Mononuclear cell (primary cell): ENCODE measurements around the gene GZMM. TPM values are rescaled to one million over a fixed set of nuclear protein-coding genes. Genes with fewer than 3 reads are reported as not detected.

Experiments
- total RNA-seq: library from RNA; depleted of rRNA; stranded (reverse); fragments of >200 nt; gene quantifications from one replicate; pipeline ENCODE4 v1.2.3, GENCODE V29; 2012

GZMM gene
- total RNA-seq, 1 donor: 63.7 TPM

Other genes starting within 250 kb of the GZMM start
- gene MIER2, start 199.3 kb upstream of the GZMM start, total RNA-seq: 4.3 TPM
- not detected for gene C2CD4C, start 134.9 kb upstream of the GZMM start, total RNA-seq
- gene SHC2, start 83.0 kb upstream of the GZMM start, total RNA-seq: 0.42 TPM
- not detected for gene MADCAM1, start 47.6 kb upstream of the GZMM start, total RNA-seq
- 29.6 TPM for gene TPGS1, start 36.6 kb upstream of the GZMM start, total RNA-seq
- gene CDC34, start 12.3 kb upstream of the GZMM start, total RNA-seq: 20.5 TPM
- gene BSG, start 28.5 kb downstream of the GZMM start, total RNA-seq: 94.2 TPM
- gene HCN2, start 45.8 kb downstream of the GZMM start, total RNA-seq: 0.21 TPM
- 16.8 TPM for gene POLRMT, start 89.5 kb downstream of the GZMM start, total RNA-seq
- gene FGF22, start 95.8 kb downstream of the GZMM start, total RNA-seq: 0.10 TPM
- 80.6 TPM for gene RNF126, start 119.2 kb downstream of the GZMM start, total RNA-seq
- gene FSTL3, start 132.3 kb downstream of the GZMM start, total RNA-seq: 0.73 TPM
- 5.4 TPM for gene PRSS57, start 151.4 kb downstream of the GZMM start, total RNA-seq
- gene PALM, start 164.9 kb downstream of the GZMM start, total RNA-seq: not detected
- not detected for gene MISP, start 207.1 kb downstream of the GZMM start, total RNA-seq